ENCODE results near the gene BTAF1.

BTAF1 gene

DNA sequence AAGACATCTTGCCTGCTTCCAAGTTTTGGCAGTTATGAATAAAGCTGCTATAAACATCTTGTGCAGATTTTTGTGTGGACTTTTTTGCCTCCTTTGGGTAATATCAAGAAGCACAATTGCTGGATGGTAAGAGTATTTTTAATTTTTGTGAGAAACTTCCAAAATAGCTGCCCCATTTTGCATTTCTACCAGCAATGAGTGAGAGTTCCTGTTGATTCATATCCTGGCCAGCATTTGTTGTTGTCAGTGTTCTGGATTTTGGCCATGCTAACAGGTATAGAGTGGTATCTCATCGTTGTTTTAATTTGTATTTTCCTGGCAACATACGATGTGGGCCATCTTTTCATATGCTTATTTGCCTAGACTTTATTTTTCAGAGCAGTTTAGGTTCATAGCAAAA, 53.9 kb downstream of the BTAF1 start:
- H3K27ac ChIP-seq (ENCODE audit: low read length): no peak overlapping the region
- H3K4me1 ChIP-seq (ENCODE audit: control insufficient read depth, insufficient read depth, low read length): no peaks in the 10 kb centered on the region
- H3K27me3 ChIP-seq (ENCODE audit: control insufficient read depth, insufficient read depth, low read length): no peaks in the 10 kb centered on the region
- H3K36me3 ChIP-seq (ENCODE audit: control insufficient read depth, insufficient read depth, low read length): no peaks in the 10 kb centered on the region; the same call in 1 of the 2 replicates
- WGBS (ENCODE audit: insufficient coverage, insufficient read length): no CpG with 5 or more reads among the region's 2 CpGs
- H3K9me3 ChIP-seq (ENCODE audit: control insufficient read depth, insufficient read depth, low read length): no peaks in the 10 kb centered on the region
- no peak overlapping the region for H3K4me3 ChIP-seq (ENCODE audit: low read length)
- DNase-seq (ENCODE audit: low read depth, low spot score): no peak

DNA sequence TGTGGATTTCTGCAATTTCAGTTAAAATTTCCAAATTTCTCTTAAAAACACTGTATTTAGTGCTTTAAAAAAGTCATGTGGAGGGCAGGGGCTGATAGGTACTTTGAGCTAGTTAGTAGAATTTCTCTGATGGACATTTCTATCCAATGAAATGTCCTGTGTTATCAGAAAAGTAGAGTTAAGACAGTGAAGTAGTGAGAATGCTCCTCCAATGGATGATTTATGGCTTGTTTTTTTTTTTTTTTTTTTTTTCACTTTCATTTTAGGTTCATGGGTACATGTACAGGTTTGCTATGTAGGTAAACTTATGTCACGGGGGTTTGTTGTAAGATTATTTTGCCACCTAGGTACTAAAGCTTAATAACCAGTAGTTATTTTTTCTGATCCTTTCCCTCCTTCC, 55.0 kb downstream of the BTAF1 start:
- no peaks in the 10 kb centered on the region for H3K4me1 ChIP-seq (ENCODE audit: control insufficient read depth, insufficient read depth, low read length)
- WGBS (ENCODE audit: insufficient coverage, insufficient read length): no CpG with 5 or more reads among the region's 1 CpG

DNA sequence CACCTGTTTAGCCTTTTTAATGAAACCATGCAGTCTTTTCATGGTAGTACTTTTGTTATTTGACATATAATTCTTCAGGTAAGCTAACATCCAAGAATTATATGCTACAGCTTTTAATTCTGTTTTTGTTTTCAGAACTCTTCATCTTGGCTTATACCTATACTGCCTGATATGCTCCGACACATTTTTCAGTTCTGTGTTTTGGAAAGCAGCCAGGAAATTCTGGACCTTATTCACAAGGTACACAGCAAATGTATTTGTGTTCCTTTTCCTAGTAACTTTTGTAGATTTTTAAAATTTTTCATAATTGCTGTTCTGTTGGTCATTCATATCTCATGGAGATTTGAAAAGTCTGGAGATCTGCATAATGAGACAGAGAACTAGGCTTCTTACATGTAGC, 56.7 kb downstream of the BTAF1 start:
- H3K36me3 ChIP-seq (ENCODE audit: control insufficient read depth, insufficient read depth, low read length): peaks cover 4% of the 10 kb centered on the region; the same call in 1 of the 2 replicates

More for the DNA sequence above, 55.0 kb downstream of the BTAF1 start:
- no peaks in the 10 kb centered on the region for H3K27me3 ChIP-seq (ENCODE audit: control insufficient read depth, insufficient read depth, low read length)
- peaks cover 4% of the 10 kb centered on the region; the same call in 1 of the 2 replicates for H3K36me3 ChIP-seq (ENCODE audit: control insufficient read depth, insufficient read depth, low read length)
- H3K4me3 ChIP-seq (ENCODE audit: low read length): no peak overlapping the region
- no peak overlapping the region for H3K27ac ChIP-seq (ENCODE audit: low read length)
- H3K9me3 ChIP-seq (ENCODE audit: control insufficient read depth, insufficient read depth, low read length): no peaks in the 10 kb centered on the region
- no peak for DNase-seq (ENCODE audit: low read depth, low spot score)

DNA sequence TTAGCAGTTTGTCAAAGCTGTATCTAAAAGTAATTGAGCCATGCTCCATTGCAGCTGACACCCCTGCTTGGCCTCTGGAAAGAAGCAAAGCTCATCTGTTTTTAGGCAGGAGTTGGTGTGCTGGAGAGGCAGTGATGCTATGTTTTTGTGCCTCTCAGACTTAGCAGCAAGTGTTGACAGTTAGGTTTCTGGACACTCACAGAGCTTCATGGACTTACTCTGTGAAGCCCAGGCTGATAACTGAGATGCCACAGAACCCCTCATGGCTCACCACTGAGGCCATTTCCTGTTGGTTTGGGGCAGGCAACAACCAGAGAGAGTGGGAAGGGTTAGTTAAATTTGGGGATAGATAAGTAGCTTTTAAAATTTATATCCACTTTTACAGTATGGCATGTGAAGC, 59.8 kb downstream of the BTAF1 start:
- DNase-seq (ENCODE audit: low read depth, low spot score): no peak
- Histone ChIP-seq H3K36me3 (ENCODE audit: control insufficient read depth, insufficient read depth, low read length) (peaks cover 4% of the 10 kb centered on the region; the same call in 1 of the 2 replicates), H3K9me3 (ENCODE audit: control insufficient read depth, insufficient read depth, low read length) (no peaks in the 10 kb centered on the region), H3K4me3 (ENCODE audit: low read length) (no peak overlapping the region), H3K4me1 (ENCODE audit: control insufficient read depth, insufficient read depth, low read length) (no peaks in the 10 kb centered on the region), H3K27me3 (ENCODE audit: control insufficient read depth, insufficient read depth, low read length) (no peaks in the 10 kb centered on the region), H3K27ac (ENCODE audit: low read length) (no peak overlapping the region)

More for the DNA sequence above, 56.7 kb downstream of the BTAF1 start:
- no CpG with 5 or more reads among the region's 1 CpG for WGBS (ENCODE audit: insufficient coverage, insufficient read length)
- H3K27me3 ChIP-seq (ENCODE audit: control insufficient read depth, insufficient read depth, low read length): no peaks in the 10 kb centered on the region
- no peaks in the 10 kb centered on the region for H3K4me1 ChIP-seq (ENCODE audit: control insufficient read depth, insufficient read depth, low read length)
- H3K9me3 ChIP-seq (ENCODE audit: control insufficient read depth, insufficient read depth, low read length): no peaks in the 10 kb centered on the region
- H3K27ac ChIP-seq (ENCODE audit: low read length): no peak overlapping the region
- DNase-seq (ENCODE audit: low read depth, low spot score): no peak
- H3K4me3 ChIP-seq (ENCODE audit: low read length): no peak overlapping the region

DNA sequence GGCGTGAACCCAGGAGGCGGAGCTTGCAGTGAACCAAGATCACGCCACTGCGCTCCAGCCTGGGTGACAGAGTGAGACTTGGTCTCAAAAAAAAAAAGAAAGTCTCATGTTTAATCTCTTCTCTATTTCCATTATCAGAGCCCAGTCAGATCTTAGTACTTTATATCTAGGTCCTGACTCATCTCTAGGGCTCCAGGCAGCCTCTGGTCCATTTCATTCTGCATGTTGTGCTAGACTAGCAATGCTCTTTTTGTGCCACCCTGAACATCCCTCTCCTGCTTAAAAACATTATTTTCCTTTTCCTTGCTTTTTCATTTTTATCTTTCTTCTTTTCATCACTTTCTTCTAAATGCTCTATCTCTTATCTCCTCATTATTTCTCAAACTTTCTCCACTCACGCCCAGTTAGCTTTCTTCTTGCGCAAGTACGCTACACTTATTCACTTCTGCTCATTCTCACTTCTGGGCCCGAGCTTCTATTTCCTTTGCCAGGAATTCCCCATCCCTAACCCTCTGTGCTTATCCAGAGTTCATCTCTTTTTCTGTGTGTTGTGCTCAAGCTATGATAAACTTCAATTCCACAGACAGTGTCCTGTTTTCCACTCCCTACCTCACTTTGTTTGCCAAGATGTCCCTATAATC, 63.9 kb downstream of the BTAF1 start:
- Histone ChIP-seq H3K27me3 (ENCODE audit: control insufficient read depth, insufficient read depth, low read length) (no peaks in the 10 kb centered on the region), H3K4me3 (ENCODE audit: low read length) (no peak overlapping the region), H3K36me3 (ENCODE audit: control insufficient read depth, insufficient read depth, low read length) (peaks cover 4% of the 10 kb centered on the region; the same call in 1 of the 2 replicates), H3K27ac (ENCODE audit: low read length) (no peak overlapping the region), H3K4me1 (ENCODE audit: control insufficient read depth, insufficient read depth, low read length) (no peaks in the 10 kb centered on the region), H3K9me3 (ENCODE audit: control insufficient read depth, insufficient read depth, low read length) (no peaks in the 10 kb centered on the region)
- no peak for DNase-seq (ENCODE audit: low read depth, low spot score)
- WGBS (ENCODE audit: insufficient coverage, insufficient read length): 100% methylated on average over 3 of the region's 8 CpGs

- Histone ChIP-seq H3K27me3 (ENCODE audit: control insufficient read depth, insufficient read depth, low read length) (no peaks in the 10 kb centered on the region), H3K27ac (ENCODE audit: low read length) (no peak overlapping the region), H3K4me1 (ENCODE audit: control insufficient read depth, insufficient read depth, low read length) (no peaks in the 10 kb centered on the region), H3K4me3 (ENCODE audit: low read length) (no peak overlapping the region), H3K9me3 (ENCODE audit: control insufficient read depth, insufficient read depth, low read length) (no peaks in the 10 kb centered on the region), H3K36me3 (ENCODE audit: control insufficient read depth, insufficient read depth, low read length) (no peaks in the 10 kb centered on the region; the same call in 1 of the 2 replicates)
- no CpG with 5 or more reads among the region's 1 CpG for WGBS (ENCODE audit: insufficient coverage, insufficient read length)
- no peak for DNase-seq (ENCODE audit: low read depth, low spot score)
Measured at GRCh38 chr10:91992031-91992430, 68.5 kb downstream of the BTAF1 start.

GRCh38 chr10:91996266-91996665, 72.7 kb downstream of the BTAF1 start:
- no peaks in the 10 kb centered on the region; the same call in 1 of the 2 replicates for H3K36me3 ChIP-seq (ENCODE audit: control insufficient read depth, insufficient read depth, low read length)

GRCh38 chr10:92001581-92001980, 78.0 kb downstream of the BTAF1 start:
- H3K27me3 ChIP-seq (ENCODE audit: control insufficient read depth, insufficient read depth, low read length): no peaks in the 10 kb centered on the region

More at GRCh38 chr10:91996266-91996665, 72.7 kb downstream of the BTAF1 start:
- WGBS (ENCODE audit: insufficient coverage, insufficient read length): no CpG with 5 or more reads among the region's 2 CpGs
- Histone ChIP-seq H3K9me3 (ENCODE audit: control insufficient read depth, insufficient read depth, low read length) (peaks cover 2% of the 10 kb centered on the region; the same call in 1 of the 2 replicates), H3K27me3 (ENCODE audit: control insufficient read depth, insufficient read depth, low read length) (no peaks in the 10 kb centered on the region), H3K27ac (ENCODE audit: low read length) (no peak overlapping the region), H3K4me3 (ENCODE audit: low read length) (no peak overlapping the region), H3K4me1 (ENCODE audit: control insufficient read depth, insufficient read depth, low read length) (no peaks in the 10 kb centered on the region)
- no peak for DNase-seq (ENCODE audit: low read depth, low spot score)

GRCh38 chr10:92001995-92002394, 78.4 kb downstream of the BTAF1 start:
- peaks cover 2% of the 10 kb centered on the region; the same call in 1 of the 2 replicates for H3K9me3 ChIP-seq (ENCODE audit: control insufficient read depth, insufficient read depth, low read length)
- no peaks in the 10 kb centered on the region for H3K4me1 ChIP-seq (ENCODE audit: control insufficient read depth, insufficient read depth, low read length)
- no CpG with 5 or more reads among the region's 2 CpGs for WGBS (ENCODE audit: insufficient coverage, insufficient read length)
- H3K36me3 ChIP-seq (ENCODE audit: control insufficient read depth, insufficient read depth, low read length): no peaks in the 10 kb centered on the region; the same call in 1 of the 2 replicates
- no peak overlapping the region for H3K27ac ChIP-seq (ENCODE audit: low read length)
- H3K27me3 ChIP-seq (ENCODE audit: control insufficient read depth, insufficient read depth, low read length): no peaks in the 10 kb centered on the region
- no peak overlapping the region for H3K4me3 ChIP-seq (ENCODE audit: low read length)
- DNase-seq (ENCODE audit: low read depth, low spot score): no peak

More at GRCh38 chr10:92001581-92001980, 78.0 kb downstream of the BTAF1 start:
- Histone ChIP-seq H3K4me3 (ENCODE audit: low read length) (no peak overlapping the region), H3K27ac (ENCODE audit: low read length) (no peak overlapping the region), H3K36me3 (ENCODE audit: control insufficient read depth, insufficient read depth, low read length) (no peaks in the 10 kb centered on the region; the same call in 1 of the 2 replicates), H3K4me1 (ENCODE audit: control insufficient read depth, insufficient read depth, low read length) (no peaks in the 10 kb centered on the region), H3K9me3 (ENCODE audit: control insufficient read depth, insufficient read depth, low read length) (peaks cover 2% of the 10 kb centered on the region; the same call in 1 of the 2 replicates)
- no peak for DNase-seq (ENCODE audit: low read depth, low spot score)
- no CpG with 5 or more reads among the region's 3 CpGs for WGBS (ENCODE audit: insufficient coverage, insufficient read length)

DNA sequence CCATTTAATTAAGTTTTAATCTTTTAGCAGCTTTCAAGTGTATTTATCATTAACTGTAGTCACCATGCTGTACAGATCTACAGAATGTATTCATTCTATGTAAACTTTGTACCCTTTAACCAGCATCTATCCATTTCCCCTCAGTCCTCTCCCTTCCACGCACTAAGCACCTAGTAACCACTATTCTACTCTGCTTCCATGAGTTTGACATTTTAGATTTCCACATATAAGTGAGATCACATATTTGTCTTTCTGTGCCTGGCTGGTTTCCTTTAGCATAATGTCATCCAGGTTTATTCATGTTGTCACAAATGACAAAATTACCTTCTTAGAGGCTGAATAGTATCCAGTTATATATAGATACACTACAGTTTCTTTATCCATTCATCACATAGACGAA, 79.7 kb downstream of the BTAF1 start:
- H3K4me1 ChIP-seq (ENCODE audit: control insufficient read depth, insufficient read depth, low read length): no peaks in the 10 kb centered on the region
- no peak overlapping the region for H3K4me3 ChIP-seq (ENCODE audit: low read length)
- DNase-seq (ENCODE audit: low read depth, low spot score): no peak
- H3K36me3 ChIP-seq (ENCODE audit: control insufficient read depth, insufficient read depth, low read length): no peaks in the 10 kb centered on the region; the same call in 1 of the 2 replicates
- no CpG with 5 or more reads among the region's 2 CpGs for WGBS (ENCODE audit: insufficient coverage, insufficient read length)
- peaks cover 2% of the 10 kb centered on the region; the same call in 1 of the 2 replicates for H3K9me3 ChIP-seq (ENCODE audit: control insufficient read depth, insufficient read depth, low read length)
- H3K27ac ChIP-seq (ENCODE audit: low read length): no peak overlapping the region
- no peaks in the 10 kb centered on the region for H3K27me3 ChIP-seq (ENCODE audit: control insufficient read depth, insufficient read depth, low read length)

- no peaks in the 10 kb centered on the region for H3K36me3 ChIP-seq (ENCODE audit: control insufficient read depth, insufficient read depth, low read length)
- WGBS (ENCODE audit: insufficient coverage, insufficient read length): no CpG with 5 or more reads among the region's 1 CpG
- no peaks in the 10 kb centered on the region for H3K4me1 ChIP-seq (ENCODE audit: control insufficient read depth, insufficient read depth, low read length)
- no peak overlapping the region for H3K27ac ChIP-seq (ENCODE audit: low read length)
- H3K4me3 ChIP-seq (ENCODE audit: low read length): no peak overlapping the region
- H3K27me3 ChIP-seq (ENCODE audit: control insufficient read depth, insufficient read depth, low read length): no peaks in the 10 kb centered on the region
- H3K9me3 ChIP-seq (ENCODE audit: control insufficient read depth, insufficient read depth, low read length): peaks cover 2% of the 10 kb centered on the region; the same call in 1 of the 2 replicates
- no peak for DNase-seq (ENCODE audit: low read depth, low spot score)
Measured at GRCh38 chr10:92005978-92006377, 82.4 kb downstream of the BTAF1 start.

Data from iPS DF 6.9 (cell line).